ENCODE data around the gene TMEM252.

TMEM252 gene, protein sequence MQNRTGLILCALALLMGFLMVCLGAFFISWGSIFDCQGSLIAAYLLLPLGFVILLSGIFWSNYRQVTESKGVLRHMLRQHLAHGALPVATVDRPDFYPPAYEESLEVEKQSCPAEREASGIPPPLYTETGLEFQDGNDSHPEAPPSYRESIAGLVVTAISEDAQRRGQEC

DNA sequence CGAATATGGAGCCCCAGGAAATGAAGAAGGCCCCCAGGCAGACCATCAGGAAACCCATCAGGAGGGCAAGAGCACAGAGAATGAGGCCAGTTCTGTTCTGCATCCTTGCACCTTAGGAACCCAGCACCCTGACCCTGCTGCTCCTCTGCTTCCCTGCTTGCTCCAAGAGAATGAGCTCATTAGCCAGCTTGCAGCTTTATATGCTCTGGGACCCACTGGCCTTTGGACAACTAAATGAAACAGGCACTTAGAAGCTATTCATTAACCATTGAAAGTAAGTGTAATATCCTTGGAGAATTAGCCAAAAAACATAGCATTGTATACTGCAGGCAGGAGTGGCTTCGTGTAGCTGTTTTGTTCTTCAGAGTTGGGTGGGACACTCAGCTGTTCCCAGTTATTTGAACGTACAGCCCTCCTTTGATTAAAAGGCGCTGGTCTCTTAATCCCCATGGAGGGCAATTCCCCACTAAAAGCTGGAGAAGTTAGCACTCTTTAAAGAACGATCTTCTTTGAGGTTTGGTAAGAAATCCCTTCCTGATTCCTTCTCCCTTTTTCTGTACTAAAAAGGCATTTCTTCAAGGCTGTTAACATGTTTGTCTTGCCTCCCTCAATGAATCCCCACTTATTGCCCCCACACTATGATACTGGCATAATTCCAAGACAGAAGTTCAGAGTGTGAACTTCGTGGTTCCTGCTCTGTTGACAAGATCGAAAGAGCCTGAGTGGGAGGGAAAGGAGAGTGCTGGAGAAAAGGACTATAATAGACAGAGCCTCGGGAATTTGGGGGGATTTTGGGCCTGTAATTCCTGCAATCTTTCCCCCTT is at the start of gene TMEM252:
TSS of gene TMEM252 (minus strand) at position 172 of the 824 bp plus-strand sequence. CDS start at position 103, 69 bp downstream.
- no peak for FAIRE-seq

DNA sequence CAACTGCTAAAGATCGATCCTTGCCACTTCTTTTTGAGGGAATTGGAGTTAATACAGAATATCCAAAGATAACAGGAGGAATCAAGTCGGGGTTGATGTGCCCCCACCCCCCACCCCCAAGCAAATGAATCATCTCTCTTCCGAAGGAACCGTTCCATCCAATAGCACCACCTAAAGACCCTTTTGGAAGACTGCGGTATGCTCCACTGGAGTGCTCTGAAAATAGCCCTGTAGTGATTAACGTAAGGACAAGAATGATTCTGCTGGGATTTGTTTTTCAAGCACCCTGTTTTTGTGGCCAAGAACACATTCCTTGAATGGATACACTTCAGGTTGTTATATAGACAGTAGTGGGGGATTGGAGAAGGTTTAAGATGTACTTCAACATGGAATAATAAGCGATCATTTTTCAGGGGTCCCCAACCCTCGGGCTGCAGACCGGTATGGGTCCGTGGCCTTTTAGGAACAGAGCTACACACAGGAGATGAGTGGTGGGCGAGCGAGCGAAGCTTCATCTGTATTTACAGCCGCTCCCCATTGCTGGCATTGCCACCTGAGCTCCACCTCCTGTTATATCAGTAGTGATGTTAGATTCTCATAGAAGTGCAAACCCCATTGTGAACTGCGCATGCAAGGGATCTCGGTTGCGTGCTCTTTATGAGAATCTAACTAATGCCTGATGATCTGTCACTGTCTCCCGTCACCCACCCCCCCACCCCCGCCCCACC is 44.5 kb upstream of the TMEM252 start:
- no peak for FAIRE-seq

DNA sequence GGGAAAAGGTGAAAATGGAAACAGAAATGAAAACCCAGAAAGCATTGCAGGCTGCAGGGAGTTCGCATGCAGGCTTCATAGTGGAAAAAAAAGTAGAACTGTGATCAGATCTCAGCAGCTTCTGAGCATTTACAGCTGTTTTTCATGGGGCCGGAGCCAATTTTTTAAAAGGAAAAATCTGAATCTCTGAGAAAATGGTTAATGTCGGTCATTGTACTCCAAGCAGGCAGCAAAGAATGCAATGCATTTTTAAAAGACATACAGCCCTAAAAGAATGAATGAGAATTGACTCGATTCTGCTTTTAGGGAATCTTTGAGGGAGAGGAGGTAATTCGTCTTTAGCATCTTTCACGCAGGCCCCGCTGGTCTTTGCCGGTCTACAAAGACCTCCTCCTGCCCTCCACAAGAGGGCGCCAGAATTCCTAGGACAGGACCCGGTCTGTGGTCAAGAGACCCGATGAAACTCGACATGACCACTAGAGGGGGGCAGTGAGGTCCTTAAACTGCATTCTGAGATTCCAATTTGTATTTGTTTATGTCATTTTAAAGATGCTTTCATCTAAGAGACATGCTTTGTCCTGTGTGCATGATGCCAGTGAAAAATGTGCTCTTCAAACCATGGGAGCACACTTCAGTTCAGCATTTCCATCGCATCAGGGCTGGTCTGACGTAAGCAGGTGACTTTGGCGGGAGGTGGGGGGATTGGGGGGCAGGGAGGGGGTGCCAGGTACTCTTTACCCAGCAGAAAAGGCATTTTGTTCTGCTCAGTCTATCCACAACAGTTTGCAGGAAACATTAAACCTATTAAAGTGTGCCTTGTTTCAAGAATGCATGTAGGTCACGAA is 43.7 kb upstream of the TMEM252 start:
- FAIRE-seq, result peak; percentile 94

DNA sequence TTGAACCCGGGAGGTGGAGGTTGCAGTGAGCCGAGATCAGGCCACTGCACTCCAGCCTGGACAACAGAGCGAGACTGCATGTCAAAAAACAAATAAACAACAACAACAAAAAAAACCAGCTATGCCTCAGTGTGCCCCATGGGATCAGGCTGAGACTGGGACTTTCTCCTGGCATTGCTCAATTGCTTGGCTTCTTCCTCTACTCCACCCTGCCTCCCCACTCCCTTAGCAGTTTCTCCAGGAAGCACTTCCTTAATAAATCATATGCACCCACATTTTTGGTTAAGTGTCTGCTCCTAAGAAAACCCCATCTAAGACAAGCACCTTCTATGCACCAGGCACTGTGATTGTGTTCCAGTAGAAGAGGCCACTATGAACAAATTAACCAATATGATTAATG is 41.0 kb upstream of the TMEM252 start:
- no peak for FAIRE-seq

DNA sequence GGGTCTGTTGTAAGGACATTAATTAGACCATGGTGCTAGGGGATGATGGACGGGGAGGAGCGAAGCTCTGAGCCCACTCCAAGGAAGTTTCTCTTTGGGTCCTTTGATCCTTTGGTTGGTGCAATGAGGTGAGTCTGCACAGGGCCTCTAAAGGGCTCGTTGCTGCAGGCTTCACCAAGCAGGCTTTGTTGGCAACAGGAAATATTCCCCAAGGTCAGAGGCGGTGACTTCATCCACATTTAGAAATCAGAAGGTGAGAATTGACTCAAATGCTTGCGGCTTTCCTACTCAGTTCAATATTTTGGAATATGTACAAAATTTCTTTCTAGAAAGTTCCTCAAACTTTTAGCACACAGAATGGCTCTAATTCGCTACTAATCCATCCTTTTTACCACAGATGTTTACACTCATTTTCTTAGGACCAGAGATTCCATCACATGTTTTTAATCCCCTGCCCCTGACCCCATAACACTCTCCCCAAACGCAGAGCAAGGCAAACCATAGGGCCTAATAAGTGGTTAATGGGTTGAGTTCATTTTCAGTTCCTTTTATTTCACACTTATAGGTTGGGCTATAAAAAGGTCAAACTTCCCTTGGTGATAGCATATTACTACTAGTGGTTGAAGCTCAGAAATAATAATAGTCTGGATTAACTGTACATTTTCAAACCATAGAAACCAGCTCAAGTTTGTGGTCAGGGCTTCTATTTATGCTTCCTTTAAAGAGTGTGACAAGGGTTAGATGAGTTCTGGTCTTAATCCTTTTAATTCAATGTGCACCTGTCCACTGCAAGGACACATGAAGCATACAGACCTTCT is 37.3 kb upstream of the TMEM252 start:
- no peak for FAIRE-seq

DNA sequence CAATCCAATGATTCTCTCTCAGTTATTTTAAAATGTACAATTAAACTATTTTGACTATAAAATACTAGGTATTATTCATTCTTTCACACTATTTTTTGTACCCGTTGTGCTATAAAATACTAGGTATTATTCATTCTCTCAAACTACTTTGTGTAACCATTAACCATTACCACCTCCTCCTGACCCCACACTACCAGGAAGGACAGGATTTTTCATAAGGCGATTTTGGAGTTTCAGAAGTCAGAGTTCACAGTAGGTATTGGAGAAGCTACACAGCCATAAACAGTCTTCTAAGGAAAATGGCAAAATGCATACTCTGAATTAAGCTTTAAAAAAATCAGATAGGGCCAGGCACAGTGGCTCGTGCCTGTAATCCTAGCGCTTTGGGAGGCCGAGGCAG is 35.1 kb upstream of the TMEM252 start:
- FAIRE-seq, result no peak

DNA sequence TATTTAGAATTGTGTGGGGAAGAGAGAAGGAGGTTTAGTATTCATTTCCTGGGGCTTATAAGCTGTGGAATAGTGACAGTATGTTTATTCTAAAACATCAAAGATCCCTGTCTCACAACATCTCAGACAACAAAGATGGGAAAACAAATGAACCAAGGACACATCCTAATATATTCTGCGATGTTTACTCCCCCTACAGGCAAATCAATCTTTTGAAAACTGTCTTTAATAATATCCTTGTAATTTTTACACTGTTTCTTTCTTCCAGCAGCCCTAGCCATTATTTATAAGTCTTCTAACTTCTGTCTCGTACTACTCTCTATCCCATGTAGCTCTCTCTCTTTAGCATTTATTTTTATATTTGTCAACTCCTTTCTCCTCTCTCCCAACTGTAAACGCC is 33.5 kb upstream of the TMEM252 start:
- FAIRE-seq, result no peak

DNA sequence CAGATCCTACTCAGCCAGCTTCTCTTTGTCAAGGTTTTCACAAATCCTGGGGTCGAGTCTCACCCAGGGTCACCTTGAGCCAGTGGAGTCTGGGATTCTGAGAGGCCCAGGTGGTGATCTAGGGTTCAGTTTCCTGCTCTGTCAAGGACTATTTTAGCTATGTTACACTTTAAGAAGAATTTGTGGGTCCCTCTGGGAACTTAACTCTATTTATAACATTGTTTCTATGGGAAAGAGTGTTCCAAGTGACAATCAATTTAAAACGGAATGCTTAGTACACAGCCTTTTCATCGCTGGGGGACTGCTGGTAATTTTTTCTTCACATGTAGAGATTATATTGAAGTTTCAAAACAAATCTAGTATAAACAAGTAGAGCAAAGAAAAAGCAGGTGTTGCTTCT is 26.9 kb upstream of the TMEM252 start:
- no peak for FAIRE-seq

DNA sequence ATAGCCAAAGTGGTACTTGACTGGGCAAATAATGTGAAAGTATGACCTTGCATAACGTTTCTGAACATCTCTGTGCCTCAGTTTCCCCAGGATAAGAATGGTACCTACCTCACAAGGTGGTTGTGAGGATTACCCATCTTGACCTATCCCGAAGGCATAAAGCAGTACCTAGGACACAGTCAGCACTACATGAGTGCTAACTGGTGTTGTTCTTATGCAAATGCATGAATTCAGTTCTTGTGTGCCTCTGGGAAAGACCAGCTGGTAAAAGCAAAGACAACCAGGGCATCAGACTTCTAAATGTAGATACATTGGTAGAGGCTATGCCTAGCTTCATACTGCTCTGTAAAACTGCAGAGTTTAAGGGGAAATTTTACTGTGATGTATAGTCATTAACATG is 21.8 kb upstream of the TMEM252 start:
- no peak for FAIRE-seq

DNA sequence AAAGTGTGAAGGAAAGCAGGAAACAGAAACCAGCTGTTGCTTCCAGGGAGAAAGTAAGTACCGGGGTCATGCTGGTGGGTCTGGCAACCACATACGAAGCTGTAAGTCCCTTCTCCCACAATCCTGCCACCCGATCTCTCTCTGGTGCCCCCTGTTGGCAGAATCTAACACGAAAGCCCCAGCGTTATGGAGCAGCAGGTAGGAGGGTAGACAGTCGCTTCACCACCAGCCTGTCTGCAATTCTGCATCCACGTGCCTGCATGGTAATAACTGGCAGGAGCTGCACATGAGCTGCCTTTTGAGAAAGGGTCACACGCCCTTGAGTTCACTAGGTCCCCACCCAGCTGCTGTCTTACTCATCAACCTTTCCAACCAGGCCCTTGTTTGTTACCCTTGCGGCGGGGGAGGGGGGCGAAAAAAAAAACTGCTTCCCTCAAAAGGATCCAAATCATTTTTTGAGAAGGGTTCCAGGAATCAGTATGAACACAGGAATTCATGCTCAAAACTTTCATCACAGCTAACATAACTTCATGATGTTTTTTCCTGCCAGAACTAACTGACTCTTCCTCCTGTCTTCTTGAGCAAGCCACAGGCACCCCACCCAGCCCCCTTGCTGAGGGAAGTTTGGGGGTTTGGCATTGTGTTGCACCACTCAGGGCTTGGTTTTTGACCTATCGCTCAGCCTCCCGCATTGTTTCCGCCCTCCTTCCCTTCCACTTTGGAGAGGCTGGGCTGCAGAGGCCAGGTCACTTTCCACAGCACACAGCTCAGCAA is 19.6 kb upstream of the TMEM252 start:
- no peak for FAIRE-seq

DNA sequence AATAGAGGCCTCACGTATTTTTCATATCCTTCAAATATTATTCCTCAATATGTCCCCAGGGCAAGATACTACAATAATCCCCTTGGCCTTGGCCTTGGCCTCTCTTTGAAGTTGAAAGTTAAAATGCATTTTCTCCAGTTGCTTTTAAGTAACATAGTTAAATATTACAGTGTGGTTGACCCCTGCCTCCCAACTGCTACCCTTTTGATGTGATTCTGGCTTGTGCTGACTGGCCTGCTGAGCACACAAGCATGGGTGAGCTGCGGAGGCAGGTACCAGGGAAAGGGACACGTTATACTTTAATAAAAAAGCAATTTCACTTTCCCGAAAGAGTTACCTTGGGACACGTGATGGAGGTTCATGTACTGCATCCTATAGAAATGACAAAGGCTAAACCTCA is 17.9 kb upstream of the TMEM252 start:
- FAIRE-seq, result no peak

DNA sequence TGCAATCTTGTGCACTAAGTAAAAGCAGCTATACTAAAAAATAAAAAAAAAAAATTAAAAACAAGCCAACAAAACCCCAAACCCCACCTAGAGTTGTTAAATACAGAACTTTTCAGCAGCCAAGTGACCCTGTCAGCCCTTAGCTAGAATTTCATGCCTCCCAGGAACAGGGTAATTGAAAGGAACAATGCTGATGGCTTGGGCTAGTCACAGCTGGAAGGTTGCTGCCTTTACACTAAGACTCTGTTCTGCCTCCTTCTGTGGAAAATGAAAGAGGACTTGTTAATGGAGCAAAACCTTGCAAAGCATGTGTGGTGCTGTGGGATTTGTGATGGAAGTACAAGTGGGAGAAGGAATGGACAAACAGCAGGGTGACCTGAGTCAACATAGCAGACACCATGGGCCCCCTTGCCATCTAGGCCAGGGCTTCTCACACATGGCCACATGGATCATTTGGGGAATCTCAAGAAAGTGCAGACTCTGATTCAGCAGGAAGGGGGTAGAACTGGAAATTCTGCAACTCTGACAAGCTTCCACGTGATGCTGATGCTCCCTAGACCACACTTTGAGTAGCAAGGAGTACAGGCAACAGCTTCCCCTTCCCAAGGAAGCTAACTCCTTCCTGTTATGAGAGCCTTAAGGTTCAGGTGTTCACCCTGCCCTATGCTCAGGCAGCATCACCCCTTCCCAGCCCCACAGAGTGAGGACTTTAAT is 14.9 kb upstream of the TMEM252 start:
- FAIRE-seq, result no peak

DNA sequence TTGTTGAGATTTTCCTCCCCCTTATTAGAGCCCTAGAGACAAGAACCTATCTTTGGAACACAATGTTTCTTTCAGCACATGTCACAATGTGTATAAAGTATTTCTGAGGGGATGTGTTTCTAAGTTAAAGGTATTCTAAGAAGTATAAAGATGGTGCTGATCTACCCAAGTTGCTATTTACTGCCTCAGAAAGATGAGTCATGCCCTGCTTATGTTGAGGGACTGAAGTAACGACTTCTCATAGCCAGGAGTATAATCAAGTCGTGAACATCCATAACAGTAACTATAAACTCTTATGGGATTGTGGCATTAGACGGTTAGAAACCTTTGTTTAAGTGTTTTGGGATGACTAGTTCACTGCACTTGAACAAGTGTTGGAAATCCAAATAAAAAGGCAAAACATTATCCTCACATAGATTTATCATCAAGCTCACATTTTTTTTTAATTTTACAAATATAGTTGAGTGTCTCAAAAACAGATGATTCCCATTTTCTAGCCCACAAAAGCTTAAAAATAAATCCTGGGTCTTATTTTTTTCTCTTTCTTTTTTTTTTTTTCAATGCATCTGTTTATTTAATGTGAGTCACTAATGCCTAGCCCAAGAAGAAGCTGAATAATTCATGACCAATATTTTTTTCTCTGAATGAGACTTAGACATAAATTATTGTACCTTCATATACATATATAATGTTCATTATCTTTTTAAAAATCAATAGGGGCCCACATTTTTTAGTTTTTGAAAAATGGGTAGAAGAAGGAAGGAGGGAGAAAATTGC is 12.2 kb upstream of the TMEM252 start:
- no peak for FAIRE-seq

DNA sequence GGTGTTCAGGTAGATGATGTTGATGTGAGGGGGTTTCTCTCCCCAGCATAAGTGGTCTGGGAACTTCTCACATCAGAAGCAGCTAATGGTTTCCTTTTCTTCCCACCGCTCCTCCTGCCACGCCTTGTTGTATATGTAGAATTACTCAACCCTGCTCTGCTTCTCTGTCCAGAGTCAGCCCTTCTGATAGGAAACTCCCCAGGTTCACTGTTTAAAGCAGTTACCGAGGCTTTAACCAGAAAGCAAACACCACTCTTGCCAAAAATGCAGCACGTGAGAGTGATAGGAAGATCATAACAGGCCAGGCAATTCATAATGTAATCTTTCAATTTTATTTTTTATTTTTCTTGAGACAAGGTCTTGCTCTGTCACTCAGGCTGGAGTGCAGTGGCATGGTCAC is 10.5 kb upstream of the TMEM252 start:
- no peak for FAIRE-seq

DNA sequence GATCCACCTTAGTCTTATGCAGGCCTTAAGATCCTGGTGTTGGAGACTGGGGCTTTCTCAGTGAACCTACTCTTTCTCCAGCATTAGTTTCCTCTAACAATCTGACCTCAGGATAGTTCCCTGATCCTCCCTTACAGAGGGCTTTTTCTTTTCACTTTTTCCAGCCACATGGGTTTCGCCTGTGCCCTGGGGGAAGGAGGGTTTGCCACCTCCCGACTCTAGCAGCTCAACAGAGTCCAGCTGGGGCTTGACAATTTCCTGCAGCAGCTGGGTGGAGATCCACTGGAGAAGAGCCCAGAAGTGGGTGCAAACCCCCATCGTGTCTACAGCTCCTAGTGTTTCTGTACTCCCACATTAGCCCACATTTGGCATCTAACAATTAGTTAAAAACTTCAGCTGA is 7.6 kb upstream of the TMEM252 start:
- FAIRE-seq, result no peak

DNA sequence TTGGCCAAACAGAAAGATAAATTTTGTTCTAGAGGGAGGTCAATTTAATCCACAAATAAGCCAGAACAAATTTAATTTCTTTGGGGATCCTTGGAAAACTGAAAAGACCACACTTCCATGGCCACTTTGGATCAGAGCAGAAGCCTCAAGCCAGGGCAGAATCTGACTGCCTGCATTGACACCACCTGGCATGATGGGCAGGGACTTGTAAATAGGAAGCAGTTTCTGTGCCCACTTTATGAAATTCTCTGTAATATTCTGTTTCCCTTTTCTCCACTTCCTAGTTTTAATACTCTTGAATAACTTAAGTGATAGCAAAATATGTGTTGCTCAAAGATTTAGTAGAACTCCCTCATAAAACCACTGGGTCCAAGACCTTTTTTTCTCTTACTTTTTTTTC is 6.7 kb upstream of the TMEM252 start:
- FAIRE-seq, result no peak

DNA sequence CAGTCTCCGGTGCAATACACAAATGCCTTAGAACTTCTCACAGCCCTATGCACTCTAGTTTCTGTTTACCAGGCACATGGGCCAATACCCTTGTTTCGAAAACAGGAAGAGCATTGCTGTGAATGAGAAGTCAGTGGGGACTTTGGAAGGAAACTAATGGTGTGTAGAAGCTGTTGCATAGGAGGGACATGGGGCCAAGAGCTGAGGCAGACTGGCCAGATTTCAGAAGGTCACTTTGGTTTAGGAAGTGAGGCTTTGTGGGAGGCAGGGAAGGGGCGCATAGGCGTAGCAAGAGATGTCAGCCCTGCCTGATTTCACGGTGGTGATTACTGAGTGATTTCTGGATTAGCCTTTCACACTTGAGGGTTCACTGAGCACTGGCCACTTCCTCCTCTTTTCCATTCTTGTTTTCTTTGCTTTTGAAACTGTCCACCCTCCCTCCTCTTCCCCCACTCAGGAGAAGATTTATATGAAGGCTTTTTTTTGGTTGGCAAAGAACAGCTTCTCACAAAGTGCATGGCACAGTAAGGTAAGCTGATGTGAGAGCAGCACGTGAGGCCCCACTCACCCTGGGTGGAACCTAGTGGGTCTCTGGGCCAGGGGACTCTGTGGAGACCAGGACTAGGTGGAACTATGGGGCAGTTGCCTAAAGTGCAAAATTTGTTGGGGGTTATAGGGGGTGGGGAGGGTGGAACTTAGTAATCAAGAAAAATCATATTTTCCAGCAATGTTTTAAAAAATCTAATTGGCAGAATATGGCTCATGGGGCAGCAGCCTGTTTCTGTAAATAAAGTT is 6.1 kb upstream of the TMEM252 start:
- FAIRE-seq, result no peak

DNA sequence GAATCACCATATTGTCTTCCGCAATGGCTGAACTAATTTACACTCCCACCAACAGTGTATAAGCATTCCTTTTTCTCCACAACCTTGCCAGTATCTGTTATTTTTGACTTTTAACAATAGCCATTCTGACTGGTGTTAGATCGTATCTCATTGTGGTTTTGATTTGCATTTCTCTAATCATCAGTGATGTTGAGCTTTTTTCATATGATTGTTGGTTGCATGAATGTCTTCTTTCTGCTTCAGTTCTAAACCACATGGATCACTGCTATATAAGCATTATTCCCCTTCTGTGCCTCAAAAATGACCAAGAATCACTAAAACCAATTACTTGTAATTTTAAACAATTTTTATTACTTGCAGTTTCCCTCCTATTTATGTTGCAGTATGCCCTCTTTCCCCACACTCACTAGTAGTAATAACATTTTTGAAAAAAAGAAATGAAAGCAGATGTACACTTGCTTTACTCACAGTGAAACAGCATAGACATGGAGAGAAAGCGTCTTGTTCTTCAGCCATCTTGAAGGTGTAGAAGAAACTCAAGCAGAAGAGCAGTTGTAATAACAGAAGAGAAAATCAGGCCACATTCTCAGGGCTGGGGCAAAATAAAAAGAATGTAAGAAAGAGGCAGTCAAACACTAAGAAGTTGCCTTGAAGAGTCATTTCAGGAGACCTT is 4.5 kb upstream of the TMEM252 start:
- no peak for FAIRE-seq
